Subcutaneous adipose tissue (tissue), 4 donors: ENCODE data around the gene RPL5. TPM values are rescaled to one million over a fixed set of nuclear protein-coding genes. Genes with fewer than 3 reads are reported as not detected.

Experiments used
- total RNA-seq, 4 donors: library from RNA; depleted of rRNA; stranded (reverse); fragments of >200 nt; gene quantifications; one replicate each; pipeline ENCODE4 v1.1.0, GENCODE V29; 2016
- TF ChIP-seq, protein P1 (sequence below): fragments of 450-650 bp; IDR thresholded peaks from one replicate; pipeline ENCODE4 v1.5.1; 2016; ENCODE audit warnings: low read depth, mild to moderate bottlenecking, control low read depth, antibody characterized with exemption, moderate library complexity

RPL5 gene
- total RNA-seq, 4 donors from 2014 or later, result 1,499 to 1,754 (median 1,678) TPM

DNA sequence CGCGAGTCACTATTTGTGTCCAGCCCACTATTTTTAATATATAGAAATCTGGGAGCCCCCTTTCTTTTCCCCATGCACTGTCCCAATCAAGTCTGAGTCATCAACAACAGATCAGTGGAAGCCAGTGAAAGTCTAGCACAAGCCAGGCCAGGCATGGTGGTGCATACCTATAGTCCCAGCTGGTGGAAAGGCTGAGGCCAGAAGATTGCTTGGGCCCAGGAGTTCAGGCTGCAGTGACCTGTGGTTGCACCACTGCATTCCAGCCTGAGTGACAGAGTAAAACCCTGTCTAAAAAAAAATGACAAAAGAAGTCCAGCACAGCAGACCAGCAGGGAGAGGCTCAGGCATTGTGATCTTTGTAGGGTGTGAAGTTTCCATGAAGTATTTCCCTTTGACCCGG is 9.0 kb upstream of the RPL5 start:
- TF ChIP-seq, protein P1, sequence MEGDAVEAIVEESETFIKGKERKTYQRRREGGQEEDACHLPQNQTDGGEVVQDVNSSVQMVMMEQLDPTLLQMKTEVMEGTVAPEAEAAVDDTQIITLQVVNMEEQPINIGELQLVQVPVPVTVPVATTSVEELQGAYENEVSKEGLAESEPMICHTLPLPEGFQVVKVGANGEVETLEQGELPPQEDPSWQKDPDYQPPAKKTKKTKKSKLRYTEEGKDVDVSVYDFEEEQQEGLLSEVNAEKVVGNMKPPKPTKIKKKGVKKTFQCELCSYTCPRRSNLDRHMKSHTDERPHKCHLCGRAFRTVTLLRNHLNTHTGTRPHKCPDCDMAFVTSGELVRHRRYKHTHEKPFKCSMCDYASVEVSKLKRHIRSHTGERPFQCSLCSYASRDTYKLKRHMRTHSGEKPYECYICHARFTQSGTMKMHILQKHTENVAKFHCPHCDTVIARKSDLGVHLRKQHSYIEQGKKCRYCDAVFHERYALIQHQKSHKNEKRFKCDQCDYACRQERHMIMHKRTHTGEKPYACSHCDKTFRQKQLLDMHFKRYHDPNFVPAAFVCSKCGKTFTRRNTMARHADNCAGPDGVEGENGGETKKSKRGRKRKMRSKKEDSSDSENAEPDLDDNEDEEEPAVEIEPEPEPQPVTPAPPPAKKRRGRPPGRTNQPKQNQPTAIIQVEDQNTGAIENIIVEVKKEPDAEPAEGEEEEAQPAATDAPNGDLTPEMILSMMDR, result no peak

DNA sequence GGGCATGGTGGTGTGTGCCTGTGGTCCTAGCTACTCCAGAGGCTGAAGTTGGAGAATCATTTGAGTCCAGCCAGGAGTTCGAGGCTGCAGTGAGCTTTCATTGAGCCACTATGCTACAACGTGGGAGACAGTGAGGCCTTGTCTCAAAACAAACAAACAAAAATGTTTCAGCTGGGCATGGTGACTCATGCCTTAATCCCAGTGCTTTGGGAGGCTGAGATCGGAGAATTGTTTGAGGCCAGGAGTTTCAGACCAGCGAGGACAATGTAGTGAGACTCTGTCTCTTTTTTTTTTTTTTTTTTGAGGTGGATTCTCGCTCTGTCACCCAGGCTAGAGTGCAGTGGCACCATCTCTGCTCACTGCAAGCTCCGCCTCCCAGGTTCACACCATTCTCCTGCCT is 5.0 kb upstream of the RPL5 start:
- TF ChIP-seq, protein P1, result no peak

DNA sequence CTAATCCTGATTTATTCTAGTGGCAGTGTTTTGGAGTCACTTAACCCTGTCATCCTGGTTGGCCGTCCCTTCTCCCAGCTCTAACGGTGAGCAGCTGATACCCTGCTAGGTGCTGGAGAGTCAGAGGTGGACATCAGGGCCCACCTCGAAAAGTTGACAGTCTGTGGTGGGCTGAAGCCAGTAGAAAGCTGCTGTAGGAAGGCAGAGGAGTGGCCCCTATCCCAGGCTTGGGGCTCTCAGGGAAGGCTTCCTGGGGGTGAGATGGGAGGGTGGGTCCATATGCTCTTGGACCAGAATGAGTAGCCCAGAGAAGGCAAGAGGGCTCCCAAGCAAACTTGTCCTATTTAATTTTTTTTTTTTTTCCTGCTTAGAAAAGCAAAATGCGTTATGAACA is 475 bp upstream of the RPL5 start:
- TF ChIP-seq, protein P1, result no peak

DNA sequence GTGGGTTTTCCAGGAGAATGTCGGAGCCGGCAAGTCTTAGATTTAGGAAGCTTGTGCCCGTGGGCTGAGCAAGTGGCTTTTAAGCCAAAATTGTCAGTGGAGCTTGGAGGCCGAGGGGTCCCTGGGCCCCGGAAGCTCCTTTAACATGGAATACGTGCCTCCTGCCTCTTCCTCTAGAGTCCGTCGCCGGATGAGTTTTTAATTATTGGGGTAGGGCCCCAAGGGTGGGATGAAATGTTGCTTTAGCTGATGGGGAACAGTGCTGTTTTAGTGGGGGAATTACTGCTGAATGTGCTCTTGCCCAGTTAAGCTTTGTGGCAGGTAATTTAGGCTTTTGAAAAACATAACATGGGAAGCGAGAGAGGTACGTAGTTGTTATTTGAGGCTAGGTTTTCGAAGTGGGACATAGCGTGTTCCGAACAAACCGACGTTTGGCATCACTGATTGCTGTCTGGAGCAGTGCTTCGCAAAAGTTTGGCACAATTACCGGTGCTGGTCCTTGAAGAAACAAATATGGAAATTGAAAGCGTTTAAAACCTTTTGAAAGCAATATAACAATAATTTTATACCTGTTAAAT is 786 bp downstream of the RPL5 start:
- TF ChIP-seq, protein P1, result no peak

DNA sequence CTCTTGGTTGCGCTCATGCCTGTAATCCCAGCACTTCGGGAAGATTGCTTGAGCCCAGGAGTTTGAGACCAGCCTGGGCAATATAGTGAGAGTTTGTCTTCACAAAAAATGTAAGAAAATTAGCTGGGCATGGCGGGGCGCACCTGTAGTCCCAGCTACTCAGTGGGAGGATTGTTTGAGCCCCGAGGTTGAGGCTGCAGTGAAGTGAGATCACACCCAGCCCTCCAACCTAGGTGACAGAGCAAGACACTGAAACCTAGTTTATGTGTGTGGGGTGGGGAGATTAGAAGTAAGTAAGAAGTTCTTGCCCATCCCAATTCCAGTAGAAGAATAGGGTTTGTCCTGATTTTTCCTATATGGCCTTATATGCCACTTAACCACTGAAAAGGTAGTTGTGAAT is 2.0 kb downstream of the RPL5 start:
- TF ChIP-seq, protein P1, result no peak

DNA sequence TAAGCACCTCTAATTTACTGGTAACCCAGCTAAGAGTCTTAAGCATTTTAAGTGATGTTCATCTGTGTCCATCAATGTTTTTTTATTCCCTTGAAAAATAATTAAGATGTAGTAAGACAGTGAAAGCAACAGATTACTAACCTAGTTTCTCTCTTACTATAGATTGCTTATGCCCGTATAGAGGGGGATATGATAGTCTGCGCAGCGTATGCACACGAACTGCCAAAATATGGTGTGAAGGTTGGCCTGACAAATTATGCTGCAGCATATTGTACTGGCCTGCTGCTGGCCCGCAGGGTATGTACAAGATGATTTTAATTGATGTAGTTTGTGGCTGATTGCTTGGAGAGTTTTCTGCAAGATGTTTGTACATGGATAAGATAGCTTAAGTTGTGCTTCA is 2.8 kb downstream of the RPL5 start:
- TF ChIP-seq, protein P1, result no peak

DNA sequence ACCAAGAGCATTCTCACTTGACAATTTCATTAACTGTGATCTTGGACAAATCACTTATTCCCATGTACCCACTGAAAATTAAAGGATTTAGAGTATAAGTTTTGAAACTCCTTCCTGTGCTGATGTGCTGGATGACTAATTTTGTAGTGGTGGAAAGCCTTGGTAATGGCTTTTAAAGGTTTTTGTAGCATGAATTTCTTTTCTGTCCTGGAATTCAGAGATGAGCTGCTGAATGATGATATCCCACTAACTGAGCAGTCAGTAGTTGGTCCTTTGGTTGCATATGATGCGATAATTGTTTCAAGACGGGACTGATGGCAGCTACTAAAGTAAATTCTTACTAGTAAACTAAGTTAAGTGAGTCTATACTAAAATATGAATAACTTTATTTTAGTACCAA is 5.2 kb downstream of the RPL5 start:
- TF ChIP-seq, protein P1, result no peak
